ENCODE measurements around the gene ATP6V1G1.

DNA sequence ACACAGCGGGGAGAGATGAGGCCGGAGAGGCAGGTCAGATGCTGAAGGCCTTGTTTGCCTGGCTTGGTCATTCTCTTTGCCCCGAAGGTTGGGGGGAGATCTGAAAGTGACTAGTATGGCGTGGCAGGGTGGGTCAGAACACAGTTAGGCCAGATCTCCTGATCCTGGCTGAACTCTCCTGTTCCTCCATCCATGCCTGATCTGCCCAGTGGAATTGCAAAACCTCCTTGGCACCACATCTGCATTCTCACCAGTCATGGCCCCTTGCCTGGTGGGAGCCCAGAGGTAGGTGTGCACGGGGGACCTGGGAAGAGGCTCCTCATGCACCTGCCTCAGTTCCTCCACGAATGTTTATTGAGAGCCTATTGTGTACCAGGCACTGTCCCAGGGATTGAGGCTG, 46.8 kb downstream of the ATP6V1G1 start:
- TF ChIP-seq POLR2AphosphoS5 (IDR thresholded peaks at IDR 0.05) = no peak
- TF ChIP-seq, protein P1, sequence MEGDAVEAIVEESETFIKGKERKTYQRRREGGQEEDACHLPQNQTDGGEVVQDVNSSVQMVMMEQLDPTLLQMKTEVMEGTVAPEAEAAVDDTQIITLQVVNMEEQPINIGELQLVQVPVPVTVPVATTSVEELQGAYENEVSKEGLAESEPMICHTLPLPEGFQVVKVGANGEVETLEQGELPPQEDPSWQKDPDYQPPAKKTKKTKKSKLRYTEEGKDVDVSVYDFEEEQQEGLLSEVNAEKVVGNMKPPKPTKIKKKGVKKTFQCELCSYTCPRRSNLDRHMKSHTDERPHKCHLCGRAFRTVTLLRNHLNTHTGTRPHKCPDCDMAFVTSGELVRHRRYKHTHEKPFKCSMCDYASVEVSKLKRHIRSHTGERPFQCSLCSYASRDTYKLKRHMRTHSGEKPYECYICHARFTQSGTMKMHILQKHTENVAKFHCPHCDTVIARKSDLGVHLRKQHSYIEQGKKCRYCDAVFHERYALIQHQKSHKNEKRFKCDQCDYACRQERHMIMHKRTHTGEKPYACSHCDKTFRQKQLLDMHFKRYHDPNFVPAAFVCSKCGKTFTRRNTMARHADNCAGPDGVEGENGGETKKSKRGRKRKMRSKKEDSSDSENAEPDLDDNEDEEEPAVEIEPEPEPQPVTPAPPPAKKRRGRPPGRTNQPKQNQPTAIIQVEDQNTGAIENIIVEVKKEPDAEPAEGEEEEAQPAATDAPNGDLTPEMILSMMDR (IDR thresholded peaks at IDR 0.05) = no peak

Data from gastroesophageal sphincter (tissue), 3 donors.